Ishikawa (cell line): ENCODE measurements around the gene HOXB8.

Experiments used
- CEBPB ChIP-seq: IDR thresholded peaks from 2 replicates; pipeline ENCODE4 v1.6.1; 2012
- CREB1 ChIP-seq: IDR thresholded peaks from 2 replicates; pipeline ENCODE4 v1.6.1; 2012; ENCODE audit warnings: low read depth
- EGR1 ChIP-seq: IDR thresholded peaks from 2 replicates; pipeline ENCODE4 v1.6.1; 2012
- EP300 ChIP-seq: IDR thresholded peaks from 2 replicates; pipeline ENCODE4 v1.6.1; 2012; ENCODE audit warnings: borderline replicate concordance
- FOXM1 ChIP-seq: IDR thresholded peaks from 2 replicates; pipeline ENCODE4 v1.6.1; 2012; ENCODE audit warnings: low read depth, borderline replicate concordance
- MAX ChIP-seq: IDR thresholded peaks from 2 replicates; pipeline ENCODE4 v1.6.1; 2012
- NFIC ChIP-seq: IDR thresholded peaks from 2 replicates; pipeline ENCODE4 v1.6.1; 2012
- RAD21 ChIP-seq: IDR thresholded peaks from 2 replicates; pipeline ENCODE4 v1.6.1; 2012; ENCODE audit warnings: low read depth
- REST ChIP-seq: IDR thresholded peaks from 2 replicates; pipeline ENCODE4 v1.6.1; 2012; ENCODE audit warnings: low read depth, mild to moderate bottlenecking
- TAF1 ChIP-seq: IDR thresholded peaks from 2 replicates; pipeline ENCODE4 v1.6.1; 2012; ENCODE audit warnings: low read depth, mild to moderate bottlenecking
- TCF12 ChIP-seq: IDR thresholded peaks from 2 replicates; pipeline ENCODE4 v1.6.1; 2012; ENCODE audit warnings: low read depth
- TEAD4 ChIP-seq: IDR thresholded peaks from 2 replicates; pipeline ENCODE4 v1.6.1; 2012
- USF1 ChIP-seq: IDR thresholded peaks from 2 replicates; pipeline ENCODE4 v1.6.1; 2012
- YY1 ChIP-seq: IDR thresholded peaks from 2 replicates; pipeline ENCODE4 v1.6.1; 2012; ENCODE audit warnings: low read depth
- ZBTB7A ChIP-seq: IDR thresholded peaks from 2 replicates; pipeline ENCODE4 v1.6.1; 2012; ENCODE audit warnings: low read depth

Gene HOXB8

GRCh38 chr17:48617471-48618255, 2.6 kb upstream of the HOXB8 start:
- TF ChIP-seq ZBTB7A, result no peak
- TF ChIP-seq RAD21, result no peak
- TF ChIP-seq YY1, result no peak
- TF ChIP-seq REST, result no peak
- peak; percentile 36; the same call in 1 of the 2 replicates for TF ChIP-seq TEAD4
- TF ChIP-seq USF1, result no peak
- TF ChIP-seq NFIC, result no peak
- TF ChIP-seq CEBPB, result no peak
- 0 out of 2 replicates have a peak, but pooled peaks have one; percentile 22 for TF ChIP-seq TAF1
- TF ChIP-seq EP300, result no peak
- TF ChIP-seq FOXM1, result no peak
- TF ChIP-seq TCF12, result no peak
- TF ChIP-seq MAX, result peak; percentile 34; the same call in 1 of the 2 replicates
- no peak for TF ChIP-seq CREB1
- no peak for TF ChIP-seq EGR1

- TF ChIP-seq YY1 (no peak), TCF12 (no peak), EGR1 (no peak), FOXM1 (no peak), RAD21 (no peak), CREB1 (no peak), NFIC (no peak)
Observed at GRCh38 chr17:48616717-48617470, 1.8 kb upstream of the HOXB8 start.

GRCh38 chr17:48615963-48616716, 1.0 kb upstream of the HOXB8 start:
- TF ChIP-seq USF1 (no peak), ZBTB7A (no peak), EP300 (no peak), EGR1 (no peak), REST (no peak), TAF1 (no peak), NFIC (no peak), TCF12 (no peak), CREB1 (no peak), TEAD4 (no peak), FOXM1 (no peak), MAX (no peak), YY1 (no peak), RAD21 (no peak), CEBPB (no peak)

GRCh38 chr17:48613862-48614694, 1.0 kb downstream of the HOXB8 start:
- no peak for TF ChIP-seq TCF12
- TF ChIP-seq TEAD4, result no peak
- no peak for TF ChIP-seq ZBTB7A
- no peak for TF ChIP-seq YY1
- TF ChIP-seq EP300, result no peak
- no peak for TF ChIP-seq EGR1
- TF ChIP-seq TAF1, result no peak
- TF ChIP-seq RAD21, result no peak
- TF ChIP-seq MAX, result no peak
- no peak for TF ChIP-seq CREB1
- TF ChIP-seq FOXM1, result no peak
- TF ChIP-seq CEBPB, result no peak
- no peak for TF ChIP-seq REST
- TF ChIP-seq NFIC, result no peak
- no peak for TF ChIP-seq USF1
